NCI-H82 (cell line): ENCODE measurements around the gene MAP4K2.
A peak's percentile ranks its signal among the peaks of the same experiment; 100 is the strongest.

Source experiments
- DNase-seq: peaks from one replicate; lab custom pipeline; 2025; lab: John Stamatoyannopoulos, UW

The MAP4K2 gene

DNA sequence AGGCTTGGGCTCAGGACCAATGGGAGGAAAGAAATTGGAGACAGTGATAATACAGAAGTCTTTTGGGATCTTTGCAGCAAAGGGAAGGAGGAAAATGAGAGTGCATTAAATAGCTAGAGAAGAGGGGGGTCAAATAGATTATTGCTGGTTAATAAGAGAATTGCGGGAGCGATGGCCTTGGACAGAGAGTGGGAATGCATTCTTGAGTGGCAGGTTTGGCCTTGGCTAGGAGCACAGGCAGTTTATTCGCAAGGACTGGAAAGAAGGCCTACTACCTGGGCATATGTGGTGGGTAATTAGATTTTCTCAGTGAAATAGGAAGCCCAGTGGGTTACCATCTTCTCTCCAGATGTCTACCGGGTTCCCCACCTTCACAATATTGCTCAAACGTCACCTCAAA is 10.8 kb upstream of the MAP4K2 start:
- no peak for DNase-seq

DNA sequence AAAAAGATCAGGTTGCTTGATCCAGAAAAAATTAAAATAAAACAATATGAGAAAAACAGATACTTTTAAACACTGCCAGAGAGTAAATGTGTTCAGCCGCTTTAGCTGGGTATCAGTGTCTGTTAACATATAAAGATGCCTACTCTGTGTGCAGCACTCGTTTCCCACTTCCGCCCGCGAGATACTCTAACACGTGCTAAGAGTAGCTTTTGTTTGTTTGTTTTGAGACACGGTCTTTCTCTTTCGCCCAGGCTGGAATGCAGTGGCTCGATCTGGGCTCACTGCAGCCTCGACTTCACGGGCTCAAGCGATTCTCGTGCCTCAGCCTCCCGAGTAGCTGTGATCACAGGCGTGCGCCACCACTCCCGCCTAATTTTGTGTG is 7.9 kb upstream of the MAP4K2 start:
- DNase-seq = peak; percentile 58

DNA sequence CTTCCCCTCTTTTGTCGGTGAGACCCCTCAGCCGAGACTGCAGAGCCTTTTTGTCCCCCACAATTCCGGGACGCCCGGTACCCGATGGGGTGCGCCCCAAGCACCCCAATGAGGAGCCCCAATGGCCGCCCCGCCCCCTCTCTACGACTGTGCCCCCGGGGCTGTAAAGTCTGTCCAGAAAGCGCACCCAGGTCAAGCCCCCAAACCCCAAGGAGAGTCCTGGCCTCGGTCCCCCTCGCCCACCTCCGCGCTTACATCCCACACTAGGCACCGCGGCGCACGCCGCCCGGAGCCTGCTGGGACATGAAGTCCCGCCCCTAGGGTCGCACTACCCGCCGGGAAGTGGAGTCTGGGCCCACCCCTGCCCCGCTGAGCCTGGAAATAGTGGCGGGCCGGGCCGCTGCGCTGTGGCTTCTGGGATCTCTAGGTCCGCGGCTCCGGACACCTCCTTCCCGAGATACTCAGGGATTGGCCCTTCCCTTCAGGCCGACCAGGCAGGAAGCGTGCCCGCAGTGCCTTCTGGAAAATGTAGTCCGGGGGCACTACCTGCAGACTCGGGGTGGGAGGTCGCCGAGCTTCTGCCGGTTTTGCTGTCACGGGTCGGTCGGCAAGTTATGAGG is 7.4 kb upstream of the MAP4K2 start, which contains the start of gene MEN1:
Gene MEN1 (minus strand): TSS at position 281 of the 620 bp plus-strand sequence. CDS start 442 bp downstream, outside the sequence.
- DNase-seq = peak; percentile 98

DNA sequence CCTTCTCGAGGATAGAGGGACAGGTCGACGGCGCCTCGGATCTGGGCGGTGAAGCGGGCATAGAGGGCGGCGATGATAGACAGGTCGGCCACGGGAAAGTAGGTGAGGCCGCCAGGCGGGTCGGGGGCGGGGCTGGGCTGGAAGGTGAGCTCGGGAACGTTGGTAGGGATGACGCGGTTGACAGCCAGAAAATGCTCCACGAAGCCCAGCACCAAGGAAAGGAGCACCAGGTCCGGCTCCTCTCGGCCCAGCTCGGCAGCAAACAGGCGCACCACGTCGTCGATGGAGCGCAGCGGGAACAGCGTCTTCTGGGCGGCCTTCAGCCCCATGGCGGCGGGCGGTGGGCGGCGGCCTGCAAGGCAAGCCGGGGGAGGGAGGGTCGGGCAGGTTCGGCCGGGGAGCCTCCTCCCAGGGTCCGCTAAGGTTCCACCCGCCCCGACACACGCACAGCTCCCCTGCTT is 6.8 kb upstream of the MAP4K2 start:
- DNase-seq = peak; percentile 37

DNA sequence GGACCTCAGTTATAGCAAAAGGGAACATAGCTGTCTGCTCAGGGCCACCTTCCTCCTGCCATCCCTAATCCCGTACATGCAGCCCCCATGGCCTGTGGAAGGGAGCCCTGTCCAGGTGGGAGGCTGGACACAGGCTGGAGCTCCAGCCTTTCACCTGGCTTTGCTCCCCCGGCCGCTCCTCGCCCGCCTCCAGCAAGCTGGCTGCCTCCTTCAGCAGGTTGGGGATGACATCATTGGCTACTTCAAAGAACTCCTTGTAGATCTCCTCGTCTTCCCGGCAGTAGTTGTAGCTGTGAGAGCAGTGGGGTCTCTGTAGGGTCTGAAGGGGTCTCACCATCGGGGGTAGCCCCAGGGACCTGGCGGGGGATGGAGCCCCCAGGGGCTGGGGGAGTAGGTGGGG is 2.5 kb upstream of the MAP4K2 start:
- DNase-seq = no peak

DNA sequence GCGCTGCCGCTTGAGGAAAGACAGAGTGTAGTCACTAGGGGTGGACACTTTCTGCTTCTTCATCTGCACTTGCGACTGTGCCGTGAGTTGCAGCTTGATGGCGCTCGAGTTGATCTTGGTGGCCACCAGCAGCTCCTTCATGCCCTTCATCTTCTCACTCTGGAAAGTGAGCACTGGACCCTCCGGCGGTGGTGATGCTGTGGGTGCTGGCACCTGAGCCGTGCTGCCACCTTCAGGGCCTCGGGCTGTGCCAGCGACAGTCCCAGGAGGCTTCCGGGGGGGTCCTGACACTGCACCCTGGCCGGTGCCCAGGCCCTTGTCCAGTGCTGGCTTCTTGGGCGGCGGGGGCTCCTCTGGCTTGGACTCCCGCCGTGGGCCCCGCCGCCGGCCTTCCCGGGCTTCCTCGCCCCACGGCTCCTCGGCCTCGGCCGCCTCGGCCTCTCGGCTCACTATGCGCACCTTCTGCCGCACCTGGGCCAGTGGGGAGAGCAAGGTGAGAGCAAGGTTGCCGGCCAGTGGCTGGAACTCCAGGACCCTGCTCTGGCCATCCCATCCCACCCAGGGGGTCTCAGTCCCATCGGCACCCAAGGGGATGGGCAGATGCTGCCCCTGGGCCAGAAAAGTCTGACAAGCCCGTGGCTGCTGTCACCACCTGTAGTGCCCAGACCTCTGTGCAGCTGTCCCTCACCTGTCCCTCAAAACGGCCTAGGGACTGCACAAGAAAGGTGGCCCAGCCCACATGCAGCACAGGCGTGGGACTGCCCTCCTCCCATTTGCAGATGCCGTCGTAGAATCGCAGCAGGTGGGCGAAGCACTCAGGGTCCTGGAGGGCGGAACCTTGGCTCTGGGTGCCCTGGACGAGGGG is 1.6 kb upstream of the MAP4K2 start:
- no peak for DNase-seq

DNA sequence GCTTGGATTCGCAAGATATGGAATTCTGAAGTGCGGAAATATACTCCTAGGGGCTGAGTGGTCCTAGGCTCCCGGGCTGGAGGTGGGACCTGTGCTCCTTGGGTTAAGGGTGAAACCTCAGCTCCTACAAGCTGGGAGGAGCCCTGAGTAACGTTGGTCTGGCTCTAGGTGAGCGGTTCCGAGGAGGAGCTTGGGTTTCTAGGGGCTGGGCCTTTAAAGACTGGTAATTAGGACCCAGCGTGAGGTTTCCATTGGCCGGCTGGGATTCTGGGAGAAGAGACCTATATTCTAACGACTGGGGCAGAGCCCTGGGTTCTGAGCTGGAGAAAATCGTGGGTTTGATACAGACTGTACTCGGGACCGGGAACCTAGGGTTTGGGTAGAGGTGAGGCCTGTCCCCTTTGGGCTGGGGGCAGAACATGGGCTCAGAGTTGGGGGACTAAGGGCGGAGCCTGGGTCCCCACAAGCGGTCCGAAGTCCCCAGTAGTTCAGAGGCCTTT is 882 bp upstream of the MAP4K2 start:
- no peak for DNase-seq

DNA sequence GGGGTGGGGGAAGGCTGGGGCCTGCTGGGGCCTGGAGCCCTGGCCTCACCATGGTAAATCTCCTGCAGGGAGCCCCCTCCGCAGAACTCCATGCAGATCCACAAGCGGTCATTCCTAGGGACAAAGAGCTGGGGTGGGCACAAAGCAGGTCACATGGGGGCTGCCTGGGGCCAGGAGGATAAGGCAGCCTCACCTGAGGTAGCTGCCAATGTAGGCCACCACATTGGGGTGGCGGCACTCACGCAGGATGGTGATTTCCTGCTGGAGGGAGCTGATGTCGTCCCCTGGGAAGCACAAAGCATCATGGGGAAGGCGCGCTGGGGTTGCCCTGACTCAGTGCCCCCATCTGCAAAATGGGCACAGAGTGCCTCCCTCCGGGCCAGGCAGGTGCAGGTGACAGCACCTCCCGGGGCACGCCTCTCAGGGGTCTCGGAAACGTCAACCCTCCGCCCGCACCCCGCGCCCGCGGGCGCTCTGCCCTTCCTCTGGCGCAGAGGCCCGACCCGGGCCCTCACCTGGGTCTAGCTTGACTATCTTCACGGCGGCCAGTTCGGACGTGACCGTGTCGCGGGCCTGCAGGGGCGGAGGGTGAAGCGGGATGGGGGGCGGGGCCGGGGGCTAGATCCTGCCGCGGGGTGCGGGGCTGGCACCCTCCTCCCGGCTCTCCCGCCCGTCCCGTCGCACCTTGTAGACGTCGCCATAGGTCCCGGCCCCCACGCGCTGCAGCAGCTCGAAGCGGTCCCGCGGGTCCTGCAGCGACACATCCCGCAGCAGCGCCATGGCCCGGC is 450 bp downstream of the MAP4K2 start:
- no peak for DNase-seq

DNA sequence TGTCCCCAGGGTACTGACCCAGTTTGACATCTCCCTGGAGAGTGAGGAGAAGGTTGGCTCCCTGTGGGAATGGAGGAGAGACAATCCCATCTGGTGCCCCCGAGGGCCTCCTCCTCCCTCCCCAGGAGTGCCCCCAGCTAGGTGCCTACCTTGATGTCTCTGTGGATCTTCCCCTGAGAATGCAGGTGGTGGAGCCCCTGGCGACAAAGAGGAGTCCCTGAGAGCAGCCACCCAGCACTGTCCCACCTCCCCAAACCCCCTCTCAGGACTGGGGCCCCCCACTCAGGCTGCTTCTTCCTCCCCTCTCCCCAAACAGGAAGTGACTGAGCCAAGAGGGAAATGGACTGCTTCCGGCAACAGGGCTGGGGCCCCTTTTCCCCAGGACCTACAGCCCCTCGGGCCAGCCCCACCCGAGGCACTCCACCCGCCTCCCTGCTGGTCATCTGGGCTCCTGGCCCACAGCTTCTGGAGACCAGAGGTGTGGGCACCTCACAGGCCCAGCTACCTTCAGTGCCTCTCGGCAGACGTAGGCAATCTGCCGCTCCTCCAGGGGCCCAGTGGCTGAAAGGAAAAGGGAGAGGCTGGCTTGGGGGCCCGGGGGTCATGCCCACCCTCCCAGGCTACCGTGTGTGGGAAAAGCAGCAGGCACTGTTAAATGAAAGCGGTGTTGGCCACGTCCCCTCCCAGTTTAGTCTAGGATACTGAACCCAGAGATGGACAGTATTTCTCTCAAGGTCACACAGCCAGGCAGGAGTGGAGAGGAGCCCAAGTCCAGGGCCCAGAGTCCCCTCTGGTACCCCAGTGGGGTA is 1.2 kb downstream of the MAP4K2 start:
- no peak for DNase-seq

DNA sequence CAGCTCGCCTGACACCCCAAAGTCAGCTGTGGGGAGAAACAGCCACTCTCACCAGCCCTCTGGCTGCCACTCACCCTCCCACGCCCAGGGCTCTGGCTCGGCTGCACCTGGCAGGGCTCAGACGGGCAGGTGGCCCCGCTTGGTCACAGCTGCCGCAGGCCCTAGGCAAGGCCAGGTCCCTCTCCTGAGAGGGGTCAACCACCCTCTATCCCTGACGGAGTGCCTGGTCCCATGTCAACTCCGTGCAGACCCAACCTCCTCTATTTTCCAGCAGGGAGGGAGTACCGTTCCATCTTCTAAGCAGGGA is 1.9 kb downstream of the MAP4K2 start:
- DNase-seq = no peak

DNA sequence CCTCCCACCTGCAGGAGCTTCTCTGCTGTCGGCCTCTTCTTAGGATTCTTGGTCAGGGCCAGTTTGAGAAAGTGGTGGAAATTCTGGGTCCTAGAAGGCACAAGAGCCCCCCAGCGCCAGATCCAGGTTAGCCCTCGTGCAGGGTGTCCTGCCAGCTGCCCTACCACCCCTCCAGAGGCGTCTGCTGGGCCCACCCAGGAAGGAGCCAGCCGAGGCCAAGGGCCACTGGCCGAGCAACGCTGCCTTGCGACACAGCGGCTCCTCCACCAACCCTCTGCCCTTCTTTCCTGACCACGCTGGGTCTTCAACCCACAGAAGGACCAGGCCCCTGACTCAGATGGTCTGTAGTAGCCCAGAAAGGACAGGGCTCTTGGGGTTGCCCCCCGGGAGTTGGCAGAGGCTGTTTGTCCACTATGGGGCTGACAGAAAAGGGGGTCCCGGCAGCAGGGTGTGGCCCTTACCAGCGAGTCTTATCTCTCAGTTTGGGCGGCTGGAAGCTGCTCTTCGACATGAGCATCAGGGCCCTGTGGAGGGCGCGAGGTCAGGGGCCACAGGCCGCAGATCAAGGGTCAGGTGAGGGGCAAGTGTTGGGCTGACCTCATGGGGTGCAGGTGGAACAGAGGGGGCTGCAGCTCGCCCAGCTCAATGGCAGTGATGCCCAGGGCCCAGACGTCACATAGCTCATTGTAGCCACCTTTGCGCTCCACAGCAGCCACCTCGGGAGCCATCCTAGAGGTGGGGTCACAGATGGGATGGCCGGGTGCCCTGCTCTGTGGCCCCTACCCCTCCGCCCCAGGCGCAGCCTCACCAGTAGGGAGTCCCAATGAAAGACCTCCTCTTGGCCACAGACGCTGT is 2.5 kb downstream of the MAP4K2 start:
- no peak for DNase-seq

DNA sequence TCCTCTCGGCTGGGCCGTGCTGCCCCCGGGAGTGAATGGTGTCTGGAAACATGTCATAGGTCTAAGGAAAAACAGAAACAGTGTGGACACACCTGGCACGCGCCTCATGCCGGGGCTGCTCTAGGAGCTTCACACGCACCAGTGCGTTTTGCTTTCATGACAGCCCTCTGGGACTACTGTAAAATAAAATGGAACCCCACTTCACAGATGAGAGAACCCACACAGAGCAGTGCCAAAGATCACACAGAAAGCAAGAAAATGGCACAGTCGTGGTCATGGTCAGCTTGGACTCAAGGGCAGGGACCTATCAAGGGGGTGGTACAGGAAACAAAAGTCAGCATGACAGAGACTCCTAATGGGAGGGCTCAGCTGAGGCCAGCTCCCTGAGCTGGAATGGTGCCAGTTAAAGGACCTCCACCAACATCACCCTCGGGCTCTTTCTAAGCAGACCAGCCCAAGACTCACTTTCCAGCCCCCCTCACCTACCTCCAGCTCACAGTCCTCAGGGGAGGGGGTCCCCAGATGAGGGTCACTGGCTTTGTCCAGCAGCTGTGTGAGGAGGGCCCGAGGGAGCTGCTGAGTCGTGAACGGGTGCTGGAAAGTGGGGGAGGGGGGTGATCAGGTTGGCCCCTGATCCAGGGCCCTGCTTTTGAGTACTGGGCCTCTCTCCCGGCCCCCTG is 3.3 kb downstream of the MAP4K2 start:
- DNase-seq = peak; percentile 14

DNA sequence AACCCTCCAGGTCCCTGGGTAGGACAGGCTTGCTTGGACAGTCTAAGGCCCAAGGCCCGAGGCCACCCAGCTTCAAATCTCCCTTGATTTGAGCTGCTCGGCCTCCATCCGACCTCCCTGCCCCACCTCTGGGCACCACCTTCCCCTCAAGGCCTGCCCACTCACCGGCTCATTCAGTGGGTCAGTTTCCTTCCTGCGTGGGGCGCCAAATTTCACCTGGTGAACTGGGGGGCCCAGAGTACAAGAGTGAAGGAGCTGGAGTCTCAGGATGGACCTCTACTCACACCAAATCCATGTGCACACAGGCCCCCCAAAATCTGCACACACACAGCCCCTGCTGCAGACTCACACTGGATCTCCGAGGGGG is 3.8 kb downstream of the MAP4K2 start:
- DNase-seq = no peak

DNA sequence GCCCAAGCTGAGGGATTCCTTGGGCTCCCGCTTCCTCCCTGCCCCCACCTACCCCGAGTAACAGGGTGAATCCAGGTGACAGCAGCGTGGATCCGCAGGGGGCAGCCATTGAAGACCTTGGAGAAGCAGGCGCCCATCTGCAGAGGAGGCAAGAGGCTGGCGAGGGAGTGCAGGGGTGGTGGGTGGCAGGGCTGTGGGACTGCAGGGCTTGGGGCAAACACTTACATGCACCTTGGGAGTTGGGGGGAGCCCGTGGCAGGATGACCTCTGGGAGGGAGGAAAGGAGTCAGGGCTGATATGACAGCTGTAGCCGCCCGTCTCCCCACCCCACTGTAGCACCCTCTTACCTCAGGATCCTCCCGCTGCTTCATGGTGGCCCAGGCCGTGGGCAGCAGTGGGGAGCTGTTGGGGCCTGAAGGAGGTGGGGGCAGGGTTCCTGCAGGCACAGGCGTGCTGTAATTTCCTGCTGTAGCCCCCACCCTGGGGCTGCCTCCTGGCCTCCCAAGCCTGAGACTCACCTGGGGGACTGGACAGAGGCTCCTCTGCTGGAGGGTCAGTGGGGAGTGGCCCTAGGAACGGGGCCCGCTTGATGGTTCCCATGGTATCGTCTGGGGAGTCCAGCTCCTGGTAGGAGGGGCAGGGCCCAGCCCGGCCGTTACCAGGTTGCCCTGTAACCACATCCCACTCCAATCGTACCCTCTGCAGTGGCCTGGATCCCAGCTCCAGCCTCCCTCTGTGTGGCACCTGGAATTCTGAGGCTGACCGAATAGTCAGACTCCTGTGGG is 6.1 kb downstream of the MAP4K2 start:
- DNase-seq = no peak

DNA sequence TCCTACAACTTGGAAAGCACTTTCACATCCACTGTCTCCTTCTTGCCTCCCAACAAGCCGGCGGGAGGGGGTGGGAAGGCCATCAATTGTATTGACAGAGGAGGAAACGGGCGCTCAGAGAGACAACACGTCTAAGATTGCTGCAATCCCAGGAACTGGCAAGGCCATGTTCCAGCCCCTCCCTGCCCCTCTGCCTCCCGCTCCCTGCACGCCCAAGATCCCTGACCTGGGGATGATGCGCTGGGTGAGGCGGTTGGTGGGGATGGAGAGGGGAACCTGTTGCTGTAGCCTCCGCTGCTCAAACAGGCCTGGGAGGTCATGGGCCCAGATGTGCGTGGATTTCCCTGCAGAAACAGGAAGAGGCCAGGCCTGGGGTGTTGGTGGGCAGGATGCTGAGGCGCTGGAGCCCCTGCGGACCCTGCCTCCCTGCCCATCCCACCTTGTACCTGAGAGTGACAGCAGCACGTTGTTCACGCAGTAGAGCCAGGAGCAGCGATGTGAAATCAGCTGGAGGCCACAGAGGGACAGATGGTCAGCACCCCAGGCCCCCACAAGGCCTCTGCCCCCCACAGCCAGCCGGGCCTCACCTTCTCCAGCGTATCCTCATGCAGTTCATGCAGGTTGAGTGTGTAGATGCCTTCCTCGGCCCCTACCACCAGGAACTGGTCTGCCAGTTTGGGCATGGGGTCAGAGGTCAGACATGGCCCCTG is 6.8 kb downstream of the MAP4K2 start:
- no peak for DNase-seq

DNA sequence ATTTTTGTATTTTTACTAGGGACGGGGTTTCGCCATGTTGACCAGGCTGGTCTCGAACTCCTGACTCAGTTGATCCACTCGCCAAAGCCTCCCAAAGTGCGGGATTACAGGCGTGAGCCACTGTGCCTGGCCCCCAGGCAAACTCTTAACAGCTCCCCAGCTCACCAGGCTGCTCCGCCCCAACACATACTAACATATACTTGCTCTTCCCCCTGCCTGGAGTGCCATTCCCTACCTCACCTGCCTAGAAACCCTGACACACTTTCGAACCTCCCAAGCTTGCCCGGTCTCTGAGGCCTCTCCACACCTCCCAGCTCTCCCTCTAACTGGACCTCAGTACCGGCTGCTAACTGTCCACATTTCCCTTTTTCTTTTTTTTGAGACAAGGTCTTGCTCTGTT is 8.5 kb downstream of the MAP4K2 start:
- no peak for DNase-seq

DNA sequence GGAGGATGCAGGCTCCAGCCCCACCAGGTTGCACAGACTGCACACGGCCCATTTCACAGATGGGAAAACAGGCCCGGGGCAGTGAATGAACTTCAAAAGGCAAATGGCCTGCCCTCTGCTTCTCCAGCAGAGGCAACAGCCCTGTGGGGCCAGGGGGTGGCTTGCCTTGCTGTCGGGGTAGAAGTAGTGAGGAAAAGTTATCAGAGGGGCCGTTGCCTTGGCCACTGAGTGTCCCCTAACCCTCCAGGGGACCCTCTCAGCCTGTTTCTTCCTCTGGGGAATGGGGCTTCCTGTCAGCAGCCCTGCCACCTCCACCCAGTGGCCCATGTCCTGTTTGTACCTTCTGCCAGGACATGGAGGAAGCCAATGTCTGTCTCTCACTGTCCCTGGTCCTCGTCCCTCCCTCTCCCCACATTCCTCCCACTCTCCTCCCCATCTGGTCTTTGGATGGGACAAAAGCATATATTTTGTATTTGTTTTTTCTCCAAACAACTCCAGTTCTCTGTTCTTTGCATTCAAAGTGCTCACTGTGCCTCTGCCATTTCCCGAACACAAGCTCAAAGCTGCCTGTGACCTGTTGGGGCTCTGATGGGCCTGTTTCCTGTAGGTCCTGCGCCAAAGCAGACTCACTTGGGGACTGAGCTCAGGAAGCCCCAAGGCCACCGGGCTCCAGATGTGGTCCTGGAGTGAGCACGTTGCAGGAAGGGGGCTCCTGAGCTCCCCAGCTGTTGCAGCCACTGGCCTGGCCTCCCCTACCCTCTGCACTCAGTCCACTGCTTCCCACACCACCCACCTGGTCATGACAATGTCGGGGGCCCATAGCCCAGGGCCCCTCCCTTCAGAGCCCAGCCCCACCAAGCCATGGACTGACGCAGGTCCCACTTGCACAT is 9.5 kb downstream of the MAP4K2 start:
- DNase-seq = no peak

DNA sequence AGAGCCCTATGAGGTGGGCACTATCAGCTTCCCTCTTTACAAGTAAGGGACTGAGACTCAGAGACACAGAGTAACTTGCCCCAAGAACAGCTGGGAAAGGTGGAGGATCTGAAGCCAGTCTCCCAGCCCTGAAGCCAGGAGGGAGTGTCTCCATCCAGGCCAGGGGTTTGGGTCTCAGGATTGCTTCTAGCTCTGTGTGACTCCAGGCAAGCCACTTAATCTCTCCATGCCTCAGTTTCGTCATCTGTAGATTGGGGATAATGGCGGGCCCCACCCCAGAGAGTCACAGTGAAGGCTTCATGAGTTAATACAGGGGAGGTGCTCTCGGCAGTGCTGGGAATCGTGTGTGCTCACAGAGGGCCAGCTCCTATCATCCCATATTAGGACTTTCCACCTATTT is 10.5 kb downstream of the MAP4K2 start:
- no peak for DNase-seq
